Kidney epithelial cell (primary cell): ENCODE results near the gene IFFO2. TPM values are rescaled to one million over a fixed set of nuclear protein-coding genes. Genes with fewer than 3 reads are reported as not detected.
A peak's percentile ranks its signal among the peaks of the same experiment; 100 is the strongest.

Source experiments
- DNase-seq: peaks from one replicate; pipeline ENCODE4 v3.0.0-alpha.2; 2010; ENCODE audit warnings: low read depth
- H3K27me3 ChIP-seq: 2 replicates; pipeline ENCODE4 v1.6.0; 2011; ENCODE audit warnings: low read length; ENCODE audit not compliant: control insufficient read depth, insufficient read depth
- H3K36me3 ChIP-seq: 2 replicates; pipeline ENCODE4 v1.5.1; 2011; ENCODE audit warnings: low read length; ENCODE audit not compliant: control insufficient read depth, insufficient read depth
- H3K4me3 ChIP-seq: 2 replicates; pipeline ENCODE4 v1.5.1; 2011; ENCODE audit warnings: low read depth, mild to moderate bottlenecking, control low read depth, low read length
- CTCF ChIP-seq: IDR thresholded peaks from 2 replicates; pipeline ENCODE4 v1.5.1; 2011; ENCODE audit warnings: mild to moderate bottlenecking, moderate library complexity, low read length, control low read depth, inconsistent platforms; ENCODE audit not compliant: insufficient read depth, poor library complexity, severe bottlenecking
- total RNA-seq: library from RNA; depleted of rRNA; stranded (reverse); fragments of >200 nt; gene quantifications from 2 replicates; pipeline ENCODE4 v1.2.3, GENCODE V29; 2015

IFFO2 gene
- total RNA-seq, 1 donor from 2014 or later, result 25.3 TPM

DNA sequence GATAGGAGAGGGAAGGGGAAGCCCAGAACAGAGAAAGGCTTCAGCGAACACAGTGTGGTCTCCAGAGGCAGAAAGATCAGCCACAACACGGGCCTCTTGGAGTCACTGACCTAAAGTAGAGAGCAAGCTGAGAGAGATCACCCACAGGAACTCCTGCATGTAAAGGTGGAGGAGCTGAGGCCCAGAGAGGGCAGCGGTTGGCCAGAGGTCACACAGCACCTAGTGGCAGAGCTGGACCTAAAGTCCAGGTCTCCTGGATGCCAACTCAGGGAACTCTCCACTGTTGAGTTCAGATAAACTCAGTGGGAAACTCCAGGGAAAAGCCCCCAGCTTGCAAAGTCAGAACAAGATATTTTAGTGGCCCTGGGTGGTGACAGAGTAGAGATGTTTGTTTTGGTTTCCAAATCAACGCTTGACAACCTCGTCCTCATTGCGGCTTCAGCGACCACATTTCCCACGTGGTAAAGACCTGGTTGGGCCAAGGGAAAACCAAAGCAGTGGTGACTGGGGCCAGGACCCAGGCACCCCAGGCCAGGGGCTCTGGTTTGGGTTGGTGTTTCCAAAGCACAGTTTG, 4.6 kb downstream of the IFFO2 start:
- no peaks in the 10 kb centered on the region for H3K36me3 ChIP-seq
- TF ChIP-seq CTCF, result no peak
- H3K27me3 ChIP-seq, result no peaks in the 10 kb centered on the region
- no peak overlapping the region for H3K4me3 ChIP-seq
- DNase-seq, result no peak

DNA sequence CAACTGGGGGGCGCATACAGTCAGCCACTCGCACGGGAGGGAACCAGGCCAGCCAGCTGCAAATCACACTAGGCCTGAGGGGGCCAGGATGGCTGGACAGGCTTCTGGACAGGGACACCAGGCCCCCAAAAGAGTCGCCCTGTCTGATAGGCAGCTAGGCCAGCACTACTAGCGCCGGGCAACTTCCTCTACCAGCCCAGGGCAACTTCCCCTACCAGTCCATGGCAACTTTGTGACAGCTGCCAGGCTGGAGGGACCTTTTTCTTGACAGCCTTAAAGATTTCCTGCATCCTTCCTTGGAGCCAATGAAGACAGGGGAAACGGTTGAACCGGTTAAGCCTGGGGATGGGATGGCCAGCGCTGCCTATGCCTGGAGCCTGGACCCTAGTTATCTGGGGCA, 5.1 kb downstream of the IFFO2 start:
- Histone ChIP-seq H3K36me3 (no peaks in the 10 kb centered on the region), H3K4me3 (no peak overlapping the region), H3K27me3 (no peaks in the 10 kb centered on the region)
- no peak for DNase-seq
- TF ChIP-seq CTCF, result no peak

DNA sequence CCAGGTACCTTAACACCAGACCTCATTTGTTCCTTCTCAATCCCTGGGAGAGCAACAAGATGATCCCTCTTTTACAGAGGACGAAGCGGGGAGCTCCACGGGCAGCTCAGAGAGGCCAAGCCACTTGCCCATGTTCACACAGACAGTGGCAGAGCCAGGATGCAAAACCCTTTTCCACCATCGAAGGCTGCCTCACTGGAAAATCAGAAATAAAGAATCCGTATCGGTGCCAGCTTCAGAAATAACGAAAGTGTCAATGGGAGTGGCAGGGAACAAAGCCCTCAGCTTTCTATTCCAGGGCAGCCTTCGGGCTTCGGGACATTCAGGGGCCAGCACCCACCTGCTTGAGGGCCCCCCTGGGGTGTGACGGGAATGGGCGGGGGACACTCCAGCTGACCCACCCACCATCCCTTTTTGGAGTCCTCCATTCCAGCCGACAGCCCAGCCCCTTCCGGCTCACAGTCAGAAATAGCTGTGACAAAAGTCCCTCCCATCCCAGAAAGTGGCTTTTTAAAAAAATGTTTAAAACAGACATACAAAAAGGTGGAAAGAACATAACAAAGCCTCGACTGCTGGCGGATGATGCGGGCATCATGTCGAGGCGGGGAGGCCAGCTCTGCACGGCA, 6.0 kb downstream of the IFFO2 start:
- Histone ChIP-seq H3K4me3 (no peak overlapping the region), H3K27me3 (no peaks in the 10 kb centered on the region), H3K36me3 (no peaks in the 10 kb centered on the region)
- TF ChIP-seq CTCF, result no peak
- no peak for DNase-seq

DNA sequence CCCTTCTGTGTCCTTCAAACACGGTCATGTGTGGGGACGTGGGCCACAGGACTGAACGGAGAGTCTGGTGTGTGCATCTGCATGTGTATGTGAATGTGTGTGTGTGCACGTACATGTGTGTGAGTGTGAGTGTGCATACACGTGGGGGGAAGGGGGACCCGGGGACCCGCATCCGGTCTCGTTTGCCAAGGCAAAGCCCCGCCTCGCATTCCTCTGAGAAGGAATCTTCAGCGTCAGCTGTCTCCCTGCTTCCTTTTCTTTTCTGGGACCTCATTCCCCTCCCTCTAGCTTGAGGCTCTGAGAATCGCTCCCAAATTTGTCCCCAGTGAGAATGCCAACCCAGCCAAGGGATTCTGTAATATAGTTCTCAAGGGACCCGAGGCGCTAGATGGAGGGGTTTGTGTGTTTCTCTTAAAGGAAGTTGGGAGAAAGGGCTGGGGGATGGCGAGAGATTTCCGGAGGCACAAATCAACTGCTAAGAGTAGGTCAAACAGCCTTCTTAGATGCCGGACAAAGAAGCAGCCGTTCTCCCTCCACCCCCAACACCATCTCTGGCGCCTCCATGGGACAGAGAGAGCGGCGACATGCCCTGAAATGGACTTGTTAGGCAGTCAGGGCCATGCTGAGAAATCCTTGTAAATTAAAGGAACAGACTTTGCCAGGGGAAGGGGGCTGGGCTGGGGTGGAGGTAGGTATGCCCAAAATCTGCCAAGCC, 6.6 kb downstream of the IFFO2 start:
- Histone ChIP-seq H3K36me3 (no peaks in the 10 kb centered on the region), H3K4me3 (no peak overlapping the region), H3K27me3 (no peaks in the 10 kb centered on the region)
- DNase-seq, result no peak
- peak; percentile 18 for TF ChIP-seq CTCF

DNA sequence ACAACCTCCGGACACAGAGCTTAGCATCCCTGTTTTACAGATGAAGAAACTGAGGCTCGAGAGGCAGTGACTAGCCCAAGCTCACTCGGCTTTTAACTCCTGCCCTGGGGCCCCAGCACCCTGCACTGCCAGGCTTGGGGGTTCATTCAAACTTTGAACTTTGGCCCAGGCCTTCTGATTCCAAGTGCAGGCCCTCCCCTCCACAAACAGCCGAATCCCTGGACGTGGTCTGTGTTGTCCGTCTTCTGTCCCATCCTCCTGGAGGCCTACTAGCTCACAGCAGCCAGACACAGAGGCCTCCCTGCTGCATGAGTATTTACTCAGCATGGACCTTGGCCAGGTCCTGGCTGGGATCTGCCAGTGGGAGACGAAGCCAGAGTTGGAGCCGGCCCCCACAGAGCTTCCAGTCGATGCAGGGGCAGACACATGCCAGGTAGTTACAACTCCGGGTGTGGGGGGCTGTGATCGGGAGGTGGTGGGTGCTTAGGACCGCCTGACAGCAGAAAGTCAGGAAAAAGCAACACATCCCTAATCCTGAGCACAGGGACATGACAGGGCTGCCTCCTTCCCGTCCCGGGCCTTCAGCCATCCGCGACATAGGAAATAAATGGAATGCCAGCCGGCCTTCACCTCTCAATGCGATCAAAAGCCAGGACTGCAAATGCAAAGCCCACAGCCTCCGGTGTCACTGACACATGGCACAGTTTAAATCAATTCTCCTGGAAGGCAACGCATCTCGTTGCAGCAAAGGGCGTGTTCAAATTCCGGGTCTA, 7.4 kb downstream of the IFFO2 start:
- no peak overlapping the region for H3K4me3 ChIP-seq
- H3K36me3 ChIP-seq, result no peaks in the 10 kb centered on the region
- TF ChIP-seq CTCF, result no peak
- H3K27me3 ChIP-seq, result no peaks in the 10 kb centered on the region
- no peak for DNase-seq
